K562 (cell line): ENCODE results near the gene ASCC2. TPM values are rescaled to one million over a fixed set of nuclear protein-coding genes. Genes with fewer than 3 reads are reported as not detected.

Experiments
- ATAC-seq: fragments of 200-7000 bp; cut with Tn5 transposase; 3 replicates; pipeline ENCODE4 v1.9.1; 2020; ENCODE audit warnings: moderate library complexity
- BruUV-seq: library from RNA; stranded (reverse); fragments of 400-500 nt; replicated peaks from 2 replicates; lab custom pipeline; 2021; lab: Mats Ljungman, UMichigan
- CTCF ChIA-PET: fragments of 300-600 bp; formaldehyde crosslinking; extraction: SDS; loops from one replicate; lab custom pipeline; 2021; ENCODE audit warnings: low intra/inter-chr PET ratio; lab: Yijun Ruan, JAX
- POLR2A ChIA-PET: fragments of 300-600, 350-650 bp; sonication (Branson Sonifier 250); formaldehyde crosslinking; extraction: SDS; loops from one replicate; lab custom pipeline; 2021; ENCODE audit warnings: antibody characterized with exemption, inconsistent platforms; lab: Yijun Ruan, JAX
- DNase-seq, 4 experiments: peaks; one replicate each; pipeline versions ENCODE4 v3.0.0 to v3.0.0-alpha.2; 2011 to 2018; ENCODE audit warnings: low spot score in 3 of 4, mixed read lengths in 3 of 4; ENCODE audit errors: extremely low read depth in 1 of 4
- FAIRE-seq: peaks from 2 replicates; lab custom pipeline; 2011; peaks lifted over from hg19 to GRCh38; lab: Jason Lieb, UNC
- H2AFZ ChIP-seq: 2 replicates; pipeline ENCODE4 v1.6.0; 2011; ENCODE audit warnings: low read depth, low read length, control low read depth, inconsistent platforms
- H3K27ac ChIP-seq: fragments of 200-600 bp; 3 replicates; pipeline ENCODE4 v1.8.0; 2011; ENCODE audit warnings: low read depth, mild to moderate bottlenecking, control low read depth, inconsistent platforms, low read length, moderate library complexity, mixed read lengths; ENCODE audit errors: extremely low read depth
- H3K27me3 ChIP-seq, 2 experiments: fragments of 300-600 bp in 1 of 2; 2 replicates in 1 of 2; 3 replicates in 1 of 2; pipeline versions ENCODE4 v1.6.0 to v1.8.0; 2011; ENCODE audit warnings: inconsistent platforms in 2 of 2, low read length in 2 of 2, mild to moderate bottlenecking in 1 of 2, mixed read lengths in 1 of 2, moderate library complexity in 1 of 2; ENCODE audit not compliant: control insufficient read depth in 2 of 2, insufficient read depth in 2 of 2
- H3K36me3 ChIP-seq: fragments of 300-600 bp; 3 replicates; pipeline ENCODE4 v1.8.0; 2011; ENCODE audit warnings: mild to moderate bottlenecking, low read length, inconsistent platforms; ENCODE audit not compliant: control insufficient read depth, insufficient read depth
- H3K4me1 ChIP-seq, 2 experiments: fragments of 200-600 bp in 1 of 2; replicated peaks in 1 of 2; 2 replicates in 1 of 2; 3 replicates in 1 of 2; pipeline versions ENCODE4 v1.5.1 to v1.8.0; 2011; ENCODE audit warnings: inconsistent platforms in 2 of 2, low read length in 2 of 2, mild to moderate bottlenecking in 1 of 2, mixed read lengths in 1 of 2, moderate library complexity in 1 of 2; ENCODE audit not compliant: control insufficient read depth in 2 of 2, insufficient read depth in 2 of 2
- H3K4me2 ChIP-seq: 2 replicates; pipeline ENCODE4 v1.6.1; 2011; ENCODE audit warnings: low read length, control low read depth, inconsistent platforms, mixed read lengths; ENCODE audit not compliant: insufficient read depth
- H3K4me3 ChIP-seq: fragments of 200-600 bp; sonication (generic), shearing (Covaris generic); 2 replicates; pipeline ENCODE4 v1.5.1; 2016; ENCODE audit warnings: control low read depth, inconsistent platforms
- H3K79me2 ChIP-seq: fragments of 200-600 bp; 3 replicates; pipeline ENCODE4 v1.8.0; 2011; ENCODE audit warnings: low read length, inconsistent platforms; ENCODE audit not compliant: control insufficient read depth, insufficient read depth
- H3K9ac ChIP-seq, 2 experiments: 2 replicates each; pipeline versions ENCODE4 v1.6.0 to v1.6.1; 2011; ENCODE audit warnings: low read depth in 2 of 2, low read length in 2 of 2, control low read depth in 1 of 2, inconsistent platforms in 1 of 2, mild to moderate bottlenecking in 1 of 2, mixed read lengths in 1 of 2; ENCODE audit not compliant: insufficient read depth in 1 of 2
- H3K9me1 ChIP-seq: one replicate; pipeline ENCODE4 v1.6.0; 2011; ENCODE audit warnings: inconsistent platforms, mild to moderate bottlenecking, low read length, moderate library complexity; ENCODE audit not compliant: control insufficient read depth, insufficient read depth
- H3K9me3 ChIP-seq: replicated peaks from 2 replicates; pipeline ENCODE4 v1.5.1; 2011; ENCODE audit warnings: low read depth, low read length, inconsistent platforms; ENCODE audit not compliant: control insufficient read depth, insufficient read depth
- H4K20me1 ChIP-seq: replicated peaks from 2 replicates; pipeline ENCODE4 v1.6.1; 2011; ENCODE audit warnings: low read length, inconsistent platforms, mixed read lengths; ENCODE audit not compliant: control insufficient read depth, insufficient read depth
- MAFF ChIP-seq: IDR thresholded peaks from 2 replicates; pipeline ENCODE4 v1.6.1; 2012; ENCODE audit warnings: low read length, improper control_type of control experiment
- RAD21 ChIP-seq, 2 experiments: fragments of 250-450 bp in 1 of 2; fragments of 450-650 bp in 1 of 2; sonication (Bioruptor Pico) in 1 of 2; formaldehyde crosslinking in 1 of 2; IDR thresholded peaks in 1 of 2; conservative IDR thresholded peaks in 1 of 2; 2 replicates each; pipeline versions ENCODE4 v1.4.0 to v1.8.0; 2020 to 2022; ENCODE audit warnings: mild to moderate bottlenecking in 2 of 2, moderate library complexity in 1 of 2
- RBFOX2 ChIP-seq: fragments of 200-400 bp; formaldehyde crosslinking; IDR thresholded peaks from 2 replicates; pipeline ENCODE4 v1.6.1; 2017; ENCODE audit warnings: low read depth, mild to moderate bottlenecking, low read length, moderate library complexity
- ZNF263 ChIP-seq: sonication (generic); formaldehyde crosslinking; IDR thresholded peaks from 2 replicates; pipeline ENCODE4 v1.8.0; 2022; ENCODE audit warnings: mild to moderate bottlenecking, missing genetic modification reagents, borderline replicate concordance
- ZNF57 ChIP-seq: fragments of 450-650 bp; formaldehyde crosslinking; IDR thresholded peaks from 2 replicates; pipeline ENCODE4 v1.4.0; 2020; ENCODE audit warnings: mild to moderate bottlenecking, moderate library complexity
- ZNF639 ChIP-seq, 2 experiments: fragments of 200-800 bp in 1 of 2; sonication (Bioruptor generic) in 1 of 2; sonication (generic) in 1 of 2; formaldehyde crosslinking in 1 of 2; IDR thresholded peaks in 1 of 2; conservative IDR thresholded peaks in 1 of 2; 2 replicates each; pipeline versions ENCODE4 v1.5.0 to v1.6.1; 2016 to 2020; ENCODE audit warnings: missing compliant biosample characterization in 1 of 2, missing genetic modification characterization in 1 of 2, missing genetic modification reagents in 1 of 2
- WGBS: fragments of 100-300 bp; shearing (Covaris generic); methylation state at CpG from one replicate; pipeline ENCODE4 v1.1.6; 2016; ENCODE audit warnings: low coverage, mixed read lengths; ENCODE audit not compliant: insufficient coverage; ENCODE audit errors: missing lambda C conversion rate; 5-methylcytosine and 5-hydroxymethylcytosine counted together
- in situ Hi-C: fragments of 300-500 bp; cut with MboI; formaldehyde crosslinking; loops from 4 replicates; pipeline ENCODE4 v1.15.0; 2018; ENCODE audit warnings: inconsistent platforms, mixed read lengths
- intact Hi-C: fragments of 100-400 bp; cut with micrococcal nuclease; formaldehyde crosslinking; loops from 2 replicates; pipeline ENCODE4 v1.14.2; 2022
- polyA plus RNA-seq, 8 experiments: library from polyadenylated mRNA; depleted of rRNA in 4 of 8; stranded (reverse) in 5 of 8; unstranded in 3 of 8; fragments of >200 nt; fragmentation: Nextera tagmentation in 2 of 8; fragmentation: Illumina TruSeq in 1 of 8; extraction: Ambion mirVana in 2 of 8; extraction: Trizol in 1 of 8; gene quantifications; 2 replicates each; pipeline versions ENCODE4 v1.2.1 to v1.2.3, GENCODE V29; 2011 to 2014; ENCODE audit warnings: inconsistent platforms in 1 of 8, missing spikeins in 1 of 8
- total RNA-seq, 7 experiments: library from RNA; depleted of rRNA in 6 of 7; stranded (reverse); fragments of >200 nt in 6 of 7; fragmentation: Illumina TruSeq in 2 of 7; extraction: Trizol in 2 of 7; gene quantifications; 2 replicates each; pipeline versions ENCODE4 v1.2.1 to v1.2.3, GENCODE V29; 2011 to 2021; ENCODE audit warnings: low replicate concordance in 1 of 7
- TF ChIP-seq, protein P1 (sequence below), 2 experiments: fragments of 450-650 bp; IDR thresholded peaks; 2 replicates each; pipeline ENCODE4 v1.6.1; 2016; ENCODE audit warnings: mild to moderate bottlenecking in 2 of 2, borderline replicate concordance in 1 of 2, low read depth in 1 of 2, moderate library complexity in 1 of 2
- TF ChIP-seq, protein P2 (sequence below): sonication (generic); formaldehyde crosslinking; IDR thresholded peaks from 2 replicates; pipeline ENCODE4 v1.8.1; 2023; ENCODE audit warnings: mild to moderate bottlenecking, missing genetic modification reagents

The ASCC2 gene
- total and polyA plus RNA-seq, 9 of the 15 experiments (the other 6 are each of a cell fraction or from before 2014, with no cell fraction given), result 4.0 to 46.7 (median 26.8) TPM

- no peak for TF ChIP-seq RAD21 (CRISPR knock-in tag; conservative IDR thresholded peaks at IDR 0.05 in 1 of 2, IDR thresholded peaks at IDR 0.05 in 1 of 2)
Observed at GRCh38 chr22:29848111-29848510, 10.0 kb upstream of the ASCC2 start (continued).

- H3K27me3 ChIP-seq, result no peaks in the 10 kb centered on the region
- ChIA-PET CTCF (no interaction called here), POLR2A (interaction anchor here (1.0 kb wide), 1 partner anchor 8 kb away, joined by 5 read pairs; the partner anchor contains the start of gene ASCC2)
- H3K4me1 ChIP-seq, result no peaks in the 10 kb centered on the region
- BruUV-seq, result no TSS peak
- FAIRE-seq (no peak), ATAC-seq (no peak), DNase-seq (no peak)
- H3K36me3 ChIP-seq, result no peaks in the 10 kb centered on the region
- H3K4me3 ChIP-seq, result no peak overlapping the region
- H2AFZ ChIP-seq, result no peak overlapping the region
- H3K27ac ChIP-seq, result no peak overlapping the region
- no peaks in the 10 kb centered on the region for H4K20me1 ChIP-seq
- H3K79me2 ChIP-seq, result no peaks in the 10 kb centered on the region
- no peak overlapping the region for H3K9ac ChIP-seq
- 8% methylated on average over 2 of the region's 2 CpGs for WGBS
- H3K9me1 ChIP-seq, result no peaks in the 10 kb centered on the region
- in situ Hi-C loops, result no loop called here
- H3K4me2 ChIP-seq, result no peak overlapping the region
- intact Hi-C loops, result no loop called here
- no peaks in the 10 kb centered on the region for H3K9me3 ChIP-seq
- TF ChIP-seq ZNF57 (CRISPR knock-in tag), result no peak
- no peak for TF ChIP-seq ZNF263 (CRISPR knock-in tag)
- TF ChIP-seq MAFF, result no peak
- no peak for TF ChIP-seq ZNF639 (CRISPR knock-in tag; conservative IDR thresholded peaks at IDR 0.05 in 1 of 2, IDR thresholded peaks at IDR 0.05 in 1 of 2)
- TF ChIP-seq RBFOX2, result no peak
- TF ChIP-seq, protein P1, sequence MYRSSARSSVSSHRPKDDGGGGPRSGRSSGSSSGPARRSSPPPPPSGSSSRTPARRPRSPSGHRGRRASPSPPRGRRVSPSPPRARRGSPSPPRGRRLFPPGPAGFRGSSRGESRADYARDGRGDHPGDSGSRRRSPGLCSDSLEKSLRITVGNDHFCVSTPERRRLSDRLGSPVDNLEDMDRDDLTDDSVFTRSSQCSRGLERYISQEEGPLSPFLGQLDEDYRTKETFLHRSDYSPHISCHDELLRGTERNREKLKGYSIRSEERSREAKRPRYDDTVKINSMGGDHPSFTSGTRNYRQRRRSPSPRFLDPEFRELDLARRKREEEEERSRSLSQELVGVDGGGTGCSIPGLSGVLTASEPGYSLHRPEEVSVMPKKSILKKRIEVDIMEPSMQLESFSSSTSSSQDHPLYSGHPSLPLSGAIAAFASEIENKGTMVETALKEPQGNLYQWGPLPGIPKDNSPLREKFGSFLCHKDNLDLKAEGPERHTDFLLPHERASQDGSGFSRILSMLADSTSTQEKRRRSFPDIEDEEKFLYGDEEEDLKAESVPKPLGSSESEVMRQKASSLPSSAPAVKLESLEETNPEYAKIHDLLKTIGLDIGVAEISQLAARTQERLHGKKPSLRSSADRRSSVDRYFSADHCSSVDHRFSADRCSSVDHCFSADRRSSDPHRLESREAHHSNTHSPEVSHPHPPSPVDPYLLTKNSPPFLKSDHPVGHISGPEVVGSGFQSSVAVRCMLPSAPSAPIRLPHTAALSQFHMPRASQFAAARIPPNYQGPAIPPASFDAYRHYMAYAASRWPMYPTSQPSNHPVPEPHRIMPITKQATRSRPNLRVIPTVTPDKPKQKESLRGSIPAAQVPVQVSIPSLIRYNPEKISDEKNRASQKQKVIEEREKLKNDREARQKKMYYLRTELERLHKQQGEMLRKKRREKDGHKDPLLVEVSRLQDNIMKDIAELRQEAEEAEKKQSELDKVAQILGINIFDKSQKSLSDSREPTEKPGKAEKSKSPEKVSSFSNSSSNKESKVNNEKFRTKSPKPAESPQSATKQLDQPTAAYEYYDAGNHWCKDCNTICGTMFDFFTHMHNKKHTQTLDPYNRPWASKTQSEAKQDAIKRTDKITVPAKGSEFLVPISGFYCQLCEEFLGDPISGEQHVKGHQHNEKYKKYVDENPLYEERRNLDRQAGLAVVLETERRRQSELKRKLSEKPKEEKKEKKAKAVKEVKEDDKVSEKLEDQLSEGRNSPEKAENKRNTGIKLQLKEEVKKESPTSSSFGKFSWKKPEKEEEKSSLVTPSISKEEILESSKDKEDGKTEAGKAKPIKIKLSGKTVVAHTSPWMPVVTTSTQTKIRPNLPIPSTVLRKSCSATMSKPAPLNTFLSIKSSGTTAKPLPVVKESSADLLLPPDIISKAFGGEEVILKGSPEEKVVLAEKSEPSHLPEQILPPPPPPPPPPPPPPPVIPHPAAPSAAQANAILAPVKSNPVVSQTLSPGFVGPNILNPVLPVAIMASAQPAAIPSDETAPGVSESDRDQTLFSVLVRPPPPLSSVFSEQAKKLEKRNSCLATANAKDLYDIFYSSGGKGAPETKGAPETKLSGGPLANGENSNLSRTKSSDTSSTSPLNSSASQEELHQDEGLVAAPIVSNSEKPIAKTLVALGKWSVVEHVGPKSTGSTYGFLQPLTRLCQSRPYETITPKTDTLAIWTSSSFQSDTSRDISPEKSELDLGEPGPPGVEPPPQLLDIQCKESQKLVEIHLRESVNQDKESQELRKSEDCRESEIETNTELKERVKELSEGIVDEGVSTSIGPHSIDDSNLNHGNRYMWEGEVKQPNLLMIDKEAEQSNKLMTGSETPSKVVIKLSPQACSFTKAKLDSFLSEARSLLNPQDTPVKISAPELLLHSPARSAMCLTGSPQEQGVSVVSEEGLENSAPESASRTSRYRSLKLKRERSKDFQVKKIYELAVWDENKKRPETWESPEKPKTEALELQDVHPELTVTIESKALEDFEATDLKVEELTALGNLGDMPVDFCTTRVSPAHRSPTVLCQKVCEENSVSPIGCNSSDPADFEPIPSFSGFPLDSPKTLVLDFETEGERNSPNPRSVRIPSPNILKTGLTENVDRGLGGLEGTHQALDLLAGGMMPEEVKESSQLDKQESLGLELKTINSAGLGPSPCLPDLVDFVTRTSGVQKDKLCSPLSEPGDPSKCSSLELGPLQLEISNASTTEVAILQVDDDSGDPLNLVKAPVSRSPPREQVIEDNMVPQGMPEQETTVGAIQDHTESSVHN (IDR thresholded peaks at IDR 0.05; ENCODE audit: borderline replicate concordance in 1 of 2, low read depth in 1 of 2), result no peak
- TF ChIP-seq, protein P2, sequence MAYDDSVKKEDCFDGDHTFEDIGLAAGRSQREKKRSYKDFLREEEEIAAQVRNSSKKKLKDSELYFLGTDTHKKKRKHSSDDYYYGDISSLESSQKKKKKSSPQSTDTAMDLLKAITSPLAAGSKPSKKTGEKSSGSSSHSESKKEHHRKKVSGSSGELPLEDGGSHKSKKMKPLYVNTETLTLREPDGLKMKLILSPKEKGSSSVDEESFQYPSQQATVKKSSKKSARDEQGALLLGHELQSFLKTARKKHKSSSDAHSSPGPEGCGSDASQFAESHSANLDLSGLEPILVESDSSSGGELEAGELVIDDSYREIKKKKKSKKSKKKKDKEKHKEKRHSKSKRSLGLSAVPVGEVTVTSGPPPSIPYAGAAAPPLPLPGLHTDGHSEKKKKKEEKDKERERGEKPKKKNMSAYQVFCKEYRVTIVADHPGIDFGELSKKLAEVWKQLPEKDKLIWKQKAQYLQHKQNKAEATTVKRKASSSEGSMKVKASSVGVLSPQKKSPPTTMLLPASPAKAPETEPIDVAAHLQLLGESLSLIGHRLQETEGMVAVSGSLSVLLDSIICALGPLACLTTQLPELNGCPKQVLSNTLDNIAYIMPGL (CRISPR knock-in tag), result no peak
Observed at GRCh38 chr22:29846290-29846689, 8.2 kb upstream of the ASCC2 start.
